Mammary epithelial cell (primary cell): ENCODE results near the gene CCL23.

ENCODE experiments used
- CTCF ChIP-seq, 2 donors: IDR thresholded peaks in 1 of 2; conservative IDR thresholded peaks in 1 of 2; 2 replicates each; pipeline ENCODE4 v1.5.1; 2011 to 2012; ENCODE audit warnings: inconsistent platforms in 2 of 2, low read length in 2 of 2, mild to moderate bottlenecking in 2 of 2, control low read depth in 1 of 2, low read depth in 1 of 2; ENCODE audit not compliant: insufficient read depth in 1 of 2; ENCODE audit errors: extremely low read depth in 1 of 2
- EZH2 ChIP-seq: IDR thresholded peaks from 2 replicates; pipeline ENCODE4 v1.6.1; 2012; ENCODE audit warnings: low read length, inconsistent platforms, borderline replicate concordance

- TF ChIP-seq CTCF (conservative IDR thresholded peaks at IDR 0.05 in 1 of 2, IDR thresholded peaks at IDR 0.05 in 1 of 2; ENCODE audit: extremely low read depth in 1 of 2, insufficient read depth in 1 of 2, low read depth in 1 of 2, low read length in 2 of 2) (no peak), EZH2 (no peak)
Measured at GRCh38 chr17:36001110-36001771, 16.5 kb downstream of the CCL23 start, which contains the start of gene CCL15.
